Adrenal gland (tissue), 5 donors: ENCODE measurements around the gene GPBAR1.
"Not testable (repeated sequence)": the region's sequence is repeated elsewhere in the genome, so short reads cannot be mapped to it uniquely, and the experiment has no call there.

Experiments used
- POLR2A ChIP-seq, 2 donors: fragments of 450-650 bp; IDR thresholded peaks; one replicate each; pipeline ENCODE4 v1.6.1; 2017; ENCODE audit warnings: antibody characterized with exemption in 2 of 2, mild to moderate bottlenecking in 2 of 2, moderate library complexity in 1 of 2
- TF ChIP-seq, protein P1 (sequence below), 6 experiments: fragments of 450-650 bp in 4 of 6; fragments of 200-600 bp in 2 of 6; sonication (generic) in 1 of 6; IDR thresholded peaks; 1 replicate in 5 of 6; 2 replicates in 1 of 6; pipeline versions ENCODE4 v1.5.1 to v1.8.0; 2016 to 2021; ENCODE audit warnings: antibody characterized with exemption in 6 of 6, mild to moderate bottlenecking in 2 of 6, moderate library complexity in 1 of 6
- donor health status: DM: no; HTN: no; CAD: no.

DNA sequence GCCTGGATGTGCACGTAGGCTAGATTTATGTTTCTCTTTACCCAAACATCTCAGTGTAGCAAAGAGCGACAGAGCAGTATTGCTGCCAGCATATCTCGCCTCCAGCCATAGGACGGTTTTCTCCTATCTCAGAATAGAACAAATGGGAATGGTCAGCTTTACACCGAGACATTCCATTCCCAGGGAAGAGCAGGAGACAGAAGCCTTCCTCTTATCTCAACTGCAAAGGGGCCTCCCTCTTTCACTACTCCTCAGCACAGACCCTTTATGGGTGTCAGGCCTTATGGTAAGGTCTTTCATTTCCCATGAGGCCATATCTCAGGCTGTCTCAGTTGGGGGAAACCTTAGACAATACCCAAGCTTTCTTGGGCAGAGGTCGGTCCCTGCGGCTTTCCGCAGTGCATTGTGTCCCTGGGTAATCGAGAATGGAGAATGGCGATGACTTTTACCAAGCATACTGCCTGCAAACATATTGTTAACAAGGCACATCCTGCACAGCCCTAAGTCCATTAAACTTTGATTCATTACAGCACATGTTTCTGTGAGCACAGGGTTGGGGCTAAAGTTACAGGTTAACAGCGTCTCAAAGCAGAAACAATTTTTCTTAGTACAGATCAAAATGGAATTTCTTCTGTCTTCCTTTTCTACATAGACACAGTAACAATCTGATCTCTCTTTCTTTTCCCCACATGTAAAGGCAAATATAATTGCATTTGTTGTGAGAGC lies 50.9 kb downstream of the GPBAR1 start:
- not testable (repeated sequence) for TF ChIP-seq POLR2A (IDR thresholded peaks at IDR 0.05)
- TF ChIP-seq, protein P1, sequence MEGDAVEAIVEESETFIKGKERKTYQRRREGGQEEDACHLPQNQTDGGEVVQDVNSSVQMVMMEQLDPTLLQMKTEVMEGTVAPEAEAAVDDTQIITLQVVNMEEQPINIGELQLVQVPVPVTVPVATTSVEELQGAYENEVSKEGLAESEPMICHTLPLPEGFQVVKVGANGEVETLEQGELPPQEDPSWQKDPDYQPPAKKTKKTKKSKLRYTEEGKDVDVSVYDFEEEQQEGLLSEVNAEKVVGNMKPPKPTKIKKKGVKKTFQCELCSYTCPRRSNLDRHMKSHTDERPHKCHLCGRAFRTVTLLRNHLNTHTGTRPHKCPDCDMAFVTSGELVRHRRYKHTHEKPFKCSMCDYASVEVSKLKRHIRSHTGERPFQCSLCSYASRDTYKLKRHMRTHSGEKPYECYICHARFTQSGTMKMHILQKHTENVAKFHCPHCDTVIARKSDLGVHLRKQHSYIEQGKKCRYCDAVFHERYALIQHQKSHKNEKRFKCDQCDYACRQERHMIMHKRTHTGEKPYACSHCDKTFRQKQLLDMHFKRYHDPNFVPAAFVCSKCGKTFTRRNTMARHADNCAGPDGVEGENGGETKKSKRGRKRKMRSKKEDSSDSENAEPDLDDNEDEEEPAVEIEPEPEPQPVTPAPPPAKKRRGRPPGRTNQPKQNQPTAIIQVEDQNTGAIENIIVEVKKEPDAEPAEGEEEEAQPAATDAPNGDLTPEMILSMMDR (IDR thresholded peaks at IDR 0.05): not testable (repeated sequence)
